Measurements from ENCODE around the gene TENM3.

Gene TENM3

GRCh38 chr4:182337366-182337765, 94.2 kb downstream of the TENM3 start:
- Mint-ChIP-seq H3K27ac (no peak overlapping the region), H3K27me3 (ENCODE audit: low read depth, poor library complexity) (peaks cover 5% of the 10 kb centered on the region), H3K4me1 (peaks cover 18% of the 10 kb centered on the region), H3K36me3 (ENCODE audit: low read depth) (peaks cover 36% of the 10 kb centered on the region), H3K9me3 (peaks cover 23% of the 10 kb centered on the region), H3K4me3 (no peak overlapping the region)
- no peak for TF ChIP-seq CTCF (IDR thresholded peaks at IDR 0.05)
- no peak for DNase-seq

- H3K4me1 Mint-ChIP-seq, result peaks cover 19% of the 10 kb centered on the region
- TF ChIP-seq CTCF (IDR thresholded peaks at IDR 0.05), result no peak
Measured at GRCh38 chr4:182338063-182338462, 94.9 kb downstream of the TENM3 start.

GRCh38 chr4:182338746-182339145, 95.5 kb downstream of the TENM3 start:
- peaks cover 26% of the 10 kb centered on the region for H3K4me1 Mint-ChIP-seq
- TF ChIP-seq CTCF (IDR thresholded peaks at IDR 0.05), result no peak
- H3K36me3 Mint-ChIP-seq (ENCODE audit: low read depth), result peaks cover 36% of the 10 kb centered on the region
- peaks cover 5% of the 10 kb centered on the region for H3K27me3 Mint-ChIP-seq (ENCODE audit: low read depth, poor library complexity)
- H3K9me3 Mint-ChIP-seq, result peaks cover 23% of the 10 kb centered on the region
- no peak overlapping the region for H3K27ac Mint-ChIP-seq
- H3K4me3 Mint-ChIP-seq, result no peak overlapping the region
- no peak for DNase-seq

More at GRCh38 chr4:182338063-182338462, 94.9 kb downstream of the TENM3 start:
- H3K36me3 Mint-ChIP-seq (ENCODE audit: low read depth), result peaks cover 36% of the 10 kb centered on the region
- DNase-seq, result no peak
- peaks cover 5% of the 10 kb centered on the region for H3K27me3 Mint-ChIP-seq (ENCODE audit: low read depth, poor library complexity)
- H3K9me3 Mint-ChIP-seq, result peaks cover 23% of the 10 kb centered on the region
- no peak overlapping the region for H3K27ac Mint-ChIP-seq
- H3K4me3 Mint-ChIP-seq, result no peak overlapping the region

- H3K4me3 Mint-ChIP-seq, result no peak overlapping the region
- H3K4me1 Mint-ChIP-seq, result peaks cover 31% of the 10 kb centered on the region
- no peak for TF ChIP-seq CTCF (IDR thresholded peaks at IDR 0.05)
- DNase-seq, result no peak
- H3K9me3 Mint-ChIP-seq, result peaks cover 23% of the 10 kb centered on the region
- peaks cover 5% of the 10 kb centered on the region for H3K27me3 Mint-ChIP-seq (ENCODE audit: low read depth, poor library complexity)
- peaks cover 33% of the 10 kb centered on the region for H3K36me3 Mint-ChIP-seq (ENCODE audit: low read depth)
- peak overlapping the region; percentile 83 for H3K27ac Mint-ChIP-seq
Measured at GRCh38 chr4:182339221-182339641, 96.0 kb downstream of the TENM3 start.

GRCh38 chr4:182343453-182343852, 100.3 kb downstream of the TENM3 start:
- H3K27me3 Mint-ChIP-seq (ENCODE audit: low read depth, poor library complexity), result peaks cover 12% of the 10 kb centered on the region
- H3K9me3 Mint-ChIP-seq, result no peaks in the 10 kb centered on the region
- peaks cover 59% of the 10 kb centered on the region for H3K4me1 Mint-ChIP-seq
- H3K27ac Mint-ChIP-seq, result no peak overlapping the region
- DNase-seq, result no peak
- H3K4me3 Mint-ChIP-seq, result no peak overlapping the region
- no peaks in the 10 kb centered on the region for H3K36me3 Mint-ChIP-seq (ENCODE audit: low read depth)
- TF ChIP-seq CTCF (IDR thresholded peaks at IDR 0.05), result no peak

GRCh38 chr4:182344968-182345367, 101.8 kb downstream of the TENM3 start:
- TF ChIP-seq CTCF (IDR thresholded peaks at IDR 0.05), result no peak
- Mint-ChIP-seq H3K4me1 (peaks cover 65% of the 10 kb centered on the region), H3K9me3 (no peaks in the 10 kb centered on the region), H3K4me3 (no peak overlapping the region), H3K27ac (no peak overlapping the region), H3K36me3 (ENCODE audit: low read depth) (no peaks in the 10 kb centered on the region), H3K27me3 (ENCODE audit: low read depth, poor library complexity) (peaks cover 12% of the 10 kb centered on the region)
- DNase-seq, result no peak
